HL-60 (cell line): ENCODE measurements around the gene FGF21.

Source experiments
- DNase-seq, 2 experiments: peaks; one replicate each; pipeline ENCODE4 v3.0.0-alpha.2; 2010 to 2020; ENCODE audit warnings: low read depth in 1 of 2, low spot score in 1 of 2
- H3K27ac ChIP-seq: fragments of 250-450 bp; sonication (Bioruptor Pico); replicated peaks from 2 replicates; pipeline ENCODE4 v1.5.1; 2020; ENCODE audit warnings: mild to moderate bottlenecking, moderate library complexity
- H3K27me3 ChIP-seq: fragments of 250-450 bp; sonication (Bioruptor Pico); 2 replicates; pipeline ENCODE4 v1.5.1; 2021; ENCODE audit warnings: mild to moderate bottlenecking, moderate library complexity; ENCODE audit not compliant: insufficient read depth, poor library complexity, severe bottlenecking
- H3K4me3 ChIP-seq: replicated peaks from 2 replicates; pipeline ENCODE4 v1.5.1; 2011; ENCODE audit warnings: mild to moderate bottlenecking, control low read depth, low read length; ENCODE audit not compliant: insufficient read depth
- GABPA ChIP-seq: IDR thresholded peaks from 2 replicates; pipeline ENCODE4 v1.6.1; 2012; ENCODE audit warnings: low read depth
- POLR2AphosphoS5 ChIP-seq: IDR thresholded peaks from 2 replicates; pipeline ENCODE4 v1.6.1; 2012; ENCODE audit warnings: low read depth
- REST ChIP-seq: IDR thresholded peaks from 2 replicates; pipeline ENCODE4 v1.6.1; 2012; ENCODE audit warnings: low read depth; ENCODE audit not compliant: insufficient replicate concordance
- SPI1 ChIP-seq: IDR thresholded peaks from 2 replicates; pipeline ENCODE4 v1.6.1; 2012; ENCODE audit warnings: low read depth, mild to moderate bottlenecking, borderline replicate concordance
- TF ChIP-seq, protein P1 (sequence below): IDR thresholded peaks from one replicate; pipeline ENCODE4 v1.5.1; 2011; ENCODE audit warnings: low read length, control low read depth, inconsistent platforms; ENCODE audit not compliant: insufficient read depth

The FGF21 gene

DNA sequence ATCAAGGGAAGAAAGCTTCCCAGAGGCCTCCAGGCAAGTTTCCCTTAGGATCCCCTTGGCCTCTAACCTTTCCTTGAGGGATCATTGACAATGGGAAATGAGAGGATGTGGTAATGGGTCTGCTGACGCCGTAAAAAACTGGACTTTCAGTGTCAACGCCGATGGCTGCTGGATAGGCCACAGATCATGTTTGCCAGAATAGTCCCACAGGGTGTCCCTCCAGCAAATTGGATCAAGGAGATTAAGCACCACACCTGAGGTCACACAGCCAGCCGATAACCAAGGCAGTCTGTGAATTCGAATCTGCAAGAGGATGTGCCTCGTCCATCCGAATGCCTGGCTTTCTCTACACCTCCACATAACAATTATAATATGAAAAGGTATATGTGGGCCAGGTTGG lies 37.9 kb downstream of the FGF21 start:
- no peak for TF ChIP-seq POLR2AphosphoS5
- TF ChIP-seq, protein P1, sequence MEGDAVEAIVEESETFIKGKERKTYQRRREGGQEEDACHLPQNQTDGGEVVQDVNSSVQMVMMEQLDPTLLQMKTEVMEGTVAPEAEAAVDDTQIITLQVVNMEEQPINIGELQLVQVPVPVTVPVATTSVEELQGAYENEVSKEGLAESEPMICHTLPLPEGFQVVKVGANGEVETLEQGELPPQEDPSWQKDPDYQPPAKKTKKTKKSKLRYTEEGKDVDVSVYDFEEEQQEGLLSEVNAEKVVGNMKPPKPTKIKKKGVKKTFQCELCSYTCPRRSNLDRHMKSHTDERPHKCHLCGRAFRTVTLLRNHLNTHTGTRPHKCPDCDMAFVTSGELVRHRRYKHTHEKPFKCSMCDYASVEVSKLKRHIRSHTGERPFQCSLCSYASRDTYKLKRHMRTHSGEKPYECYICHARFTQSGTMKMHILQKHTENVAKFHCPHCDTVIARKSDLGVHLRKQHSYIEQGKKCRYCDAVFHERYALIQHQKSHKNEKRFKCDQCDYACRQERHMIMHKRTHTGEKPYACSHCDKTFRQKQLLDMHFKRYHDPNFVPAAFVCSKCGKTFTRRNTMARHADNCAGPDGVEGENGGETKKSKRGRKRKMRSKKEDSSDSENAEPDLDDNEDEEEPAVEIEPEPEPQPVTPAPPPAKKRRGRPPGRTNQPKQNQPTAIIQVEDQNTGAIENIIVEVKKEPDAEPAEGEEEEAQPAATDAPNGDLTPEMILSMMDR, result no peak
- TF ChIP-seq REST, result no peak
- no peak for TF ChIP-seq SPI1
- no peak for TF ChIP-seq GABPA
- no peak for DNase-seq
- Histone ChIP-seq H3K27me3 (no peaks in the 10 kb centered on the region), H3K27ac (no peak overlapping the region), H3K4me3 (no peak overlapping the region)

DNA sequence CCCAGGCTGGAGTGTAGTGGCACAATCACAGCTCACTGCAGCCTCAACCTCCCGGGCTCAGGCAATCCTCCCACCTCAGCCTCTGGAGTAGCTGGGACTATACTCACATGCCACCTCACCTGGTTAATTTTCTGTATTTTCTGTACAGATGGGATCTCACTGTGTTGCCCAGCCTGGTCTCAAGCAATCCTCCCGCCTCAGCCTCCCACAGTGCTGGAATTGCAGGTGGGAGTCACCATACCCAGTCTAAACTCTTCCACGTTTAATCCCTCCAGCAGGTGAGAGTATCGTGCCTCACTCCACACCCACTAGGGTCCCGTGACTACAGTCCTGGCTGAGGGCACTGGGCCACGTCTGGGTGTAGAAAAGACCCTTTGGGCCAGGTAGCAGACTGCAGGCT lies 39.0 kb downstream of the FGF21 start:
- Histone ChIP-seq H3K4me3 (no peak overlapping the region), H3K27me3 (no peaks in the 10 kb centered on the region), H3K27ac (no peak overlapping the region)
- no peak for DNase-seq
- TF ChIP-seq, protein P1, result no peak
- no peak for TF ChIP-seq POLR2AphosphoS5
- TF ChIP-seq REST, result no peak
- TF ChIP-seq GABPA, result no peak
- no peak for TF ChIP-seq SPI1

DNA sequence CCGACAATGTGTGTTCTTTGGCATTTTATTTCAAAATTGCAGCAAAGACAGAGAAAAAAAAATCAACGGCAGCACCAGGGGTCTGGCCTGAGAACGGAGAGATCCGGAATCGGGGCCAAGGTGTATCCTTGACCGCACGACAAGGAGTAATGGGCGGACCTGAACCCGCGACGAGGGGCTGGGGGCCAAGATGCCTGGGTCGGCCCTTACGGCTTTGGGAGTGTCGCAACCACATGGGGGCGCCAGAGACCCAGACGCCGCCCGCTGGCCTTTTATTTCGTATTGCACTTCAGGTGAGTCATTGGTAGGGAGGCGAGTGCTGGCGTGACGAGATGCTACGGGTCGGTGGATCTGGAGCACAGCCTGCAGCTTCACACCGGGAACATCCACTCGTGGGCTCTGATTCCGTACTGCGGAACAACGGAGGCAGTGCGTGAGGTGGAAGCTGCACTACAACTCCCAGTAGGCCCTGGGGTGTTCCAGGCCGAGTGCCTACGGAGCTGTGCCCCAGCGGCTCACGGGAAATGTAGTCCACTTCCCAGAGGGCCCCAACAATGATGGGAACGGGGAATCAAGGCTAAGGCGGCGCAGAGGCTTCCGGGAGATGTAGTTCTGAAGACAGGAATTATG lies 39.8 kb downstream of the FGF21 start:
- peak; percentile 78 to 94 for DNase-seq
- no peaks in the 10 kb centered on the region for H3K27me3 ChIP-seq
- H3K4me3 ChIP-seq, result peak overlapping the region; percentile 62
- H3K27ac ChIP-seq, result no peak overlapping the region
- TF ChIP-seq REST (no peak), GABPA (peak; percentile 53), POLR2AphosphoS5 (peak; percentile 73), SPI1 (no peak)
- TF ChIP-seq, protein P1, result peak; percentile 43
